ENCODE data around the gene GABRG3.

The GABRG3 gene

DNA sequence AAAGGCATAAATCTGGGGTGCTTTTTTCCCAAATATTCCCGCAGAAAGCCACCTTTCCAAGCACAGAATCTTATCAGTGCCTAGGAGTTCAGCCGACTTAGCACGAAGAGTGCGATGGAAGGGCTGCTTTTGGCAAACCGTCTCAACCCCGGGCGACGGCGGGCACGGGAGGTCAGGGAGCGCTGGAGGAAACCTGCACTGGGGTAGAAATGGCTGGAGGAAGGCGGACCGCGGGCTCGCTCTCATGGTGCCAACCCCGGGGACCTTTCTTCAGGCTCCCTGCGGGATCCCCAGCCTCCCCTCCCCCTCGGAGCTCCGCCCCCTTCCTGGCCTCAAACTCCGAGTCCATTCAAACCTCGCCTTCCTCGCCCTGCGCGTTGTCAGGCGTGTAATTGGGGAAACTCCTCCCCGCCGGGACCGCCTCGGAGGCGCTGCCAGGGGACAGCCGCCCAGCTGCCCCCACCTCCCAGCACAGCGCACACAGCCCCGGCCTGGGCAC, at the start of gene GABRG3:
GABRG3 (plus strand) TSS at position 470 of the 499 bp plus-strand sequence.
- no peak for FAIRE-seq

DNA sequence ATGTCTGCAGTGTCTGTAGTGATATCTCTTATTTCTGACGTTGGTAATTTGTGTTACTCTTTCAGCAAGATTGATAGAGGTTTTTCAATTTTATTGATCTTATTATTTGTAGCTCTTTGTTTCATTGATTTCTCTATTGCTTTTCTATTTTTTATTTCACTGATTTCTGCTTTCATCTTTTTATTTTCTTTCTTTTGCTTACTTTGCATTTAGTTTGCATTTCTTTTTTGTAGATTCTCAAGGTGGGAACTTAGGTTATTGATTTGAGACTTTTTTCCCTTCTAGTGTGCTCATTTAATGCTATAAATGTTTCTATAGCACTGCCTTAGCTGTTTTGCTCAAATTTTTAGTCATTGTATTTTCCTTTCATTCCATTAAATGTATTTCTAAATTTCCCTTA, 49.5 kb upstream of the GABRG3 start:
- no peak for FAIRE-seq

DNA sequence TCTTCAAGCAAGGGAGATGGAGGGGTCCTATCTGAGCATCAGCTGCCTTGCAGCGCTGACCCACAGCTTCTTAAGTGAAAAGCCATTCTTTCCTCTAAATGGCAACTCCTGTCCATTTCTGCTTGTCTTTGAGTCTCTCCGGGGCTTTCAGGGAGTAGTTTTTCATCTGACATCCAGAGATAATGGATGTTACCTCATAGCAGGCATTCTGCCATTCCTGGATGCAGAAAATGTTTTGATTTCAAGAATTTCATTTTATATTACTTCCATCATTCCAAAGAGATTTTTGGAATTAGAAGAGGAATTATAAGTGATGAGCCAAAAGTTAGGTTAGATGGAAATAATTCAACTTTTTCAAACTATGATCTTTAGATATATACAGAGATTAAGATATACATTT, 44.9 kb upstream of the GABRG3 start:
- no peak for FAIRE-seq

DNA sequence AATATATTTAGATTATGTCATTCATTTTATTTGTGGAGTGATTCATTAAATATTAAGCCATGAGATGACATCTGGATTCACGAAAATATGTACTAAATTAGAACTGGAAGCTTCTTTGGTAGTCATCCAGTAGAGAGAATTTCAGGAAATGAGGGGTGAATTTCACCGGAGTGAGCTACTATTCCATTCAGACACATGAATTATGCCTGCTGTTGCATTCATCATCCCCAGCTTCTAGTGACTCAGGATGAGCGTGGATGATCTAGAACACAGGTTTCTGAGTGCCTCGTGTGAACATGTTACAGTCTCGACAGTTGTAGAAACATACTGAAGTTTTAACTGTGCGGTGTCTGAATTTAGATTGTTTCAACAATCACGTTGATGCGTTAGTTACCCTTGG, 42.9 kb upstream of the GABRG3 start:
- FAIRE-seq: no peak

DNA sequence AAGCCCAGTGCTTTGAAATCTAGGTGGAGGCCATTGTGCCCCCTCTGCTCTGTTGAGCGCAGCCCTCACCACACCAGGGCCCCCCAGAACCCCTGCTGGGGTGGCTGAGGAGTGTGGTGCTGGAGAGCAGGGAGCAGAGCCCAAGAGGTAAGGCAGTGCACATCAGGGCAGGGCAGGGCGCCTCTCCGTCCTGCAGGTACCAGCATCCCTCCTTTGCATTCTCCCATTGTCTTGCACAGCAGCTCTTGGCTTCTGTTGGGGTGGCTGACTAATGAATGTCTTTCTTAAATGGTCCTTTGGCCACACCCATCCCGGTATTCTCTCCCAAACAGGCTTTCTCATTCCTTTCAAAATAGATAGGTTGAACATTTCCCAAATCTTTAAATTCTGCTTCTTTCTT, 41.4 kb upstream of the GABRG3 start:
- no peak for FAIRE-seq

DNA sequence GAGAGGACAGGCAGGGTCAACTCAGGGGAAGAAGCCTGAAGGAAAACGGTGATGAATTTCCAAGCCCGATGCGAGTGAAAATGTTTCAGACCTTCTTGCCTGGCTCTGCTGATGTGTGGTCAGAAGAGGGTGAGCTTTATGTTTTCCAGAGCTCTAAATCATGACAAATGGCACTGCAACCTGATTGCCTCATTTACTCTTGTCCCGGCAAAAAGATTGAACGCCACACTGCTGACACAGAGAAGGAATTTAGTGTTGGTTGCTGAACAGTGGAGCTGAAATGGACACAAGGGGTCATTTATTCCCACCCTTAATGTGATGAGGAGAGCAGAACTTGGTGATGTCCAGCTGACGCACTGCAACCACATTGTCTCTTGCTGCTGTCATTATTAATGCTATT, 36.1 kb upstream of the GABRG3 start:
- no peak for FAIRE-seq

DNA sequence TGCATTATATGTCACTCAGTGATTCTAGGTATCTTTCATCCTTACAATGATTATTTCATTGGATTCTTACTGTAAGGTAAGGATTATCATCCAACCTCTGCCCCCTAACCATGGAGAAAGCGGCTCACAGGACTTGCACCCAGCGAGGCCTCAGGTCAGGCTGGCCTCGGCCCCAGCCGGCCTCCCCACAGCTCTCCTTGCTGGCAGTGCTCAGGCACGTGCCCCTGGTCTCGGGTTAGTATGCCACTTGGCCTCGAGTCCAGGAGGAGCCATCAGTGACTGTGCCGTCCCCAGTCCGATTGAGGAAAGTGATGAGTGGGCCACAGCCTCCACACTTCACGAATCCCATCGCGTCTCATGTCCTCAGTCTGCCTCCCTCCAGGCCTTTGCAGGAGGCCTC, 35.7 kb upstream of the GABRG3 start:
- no peak for FAIRE-seq

DNA sequence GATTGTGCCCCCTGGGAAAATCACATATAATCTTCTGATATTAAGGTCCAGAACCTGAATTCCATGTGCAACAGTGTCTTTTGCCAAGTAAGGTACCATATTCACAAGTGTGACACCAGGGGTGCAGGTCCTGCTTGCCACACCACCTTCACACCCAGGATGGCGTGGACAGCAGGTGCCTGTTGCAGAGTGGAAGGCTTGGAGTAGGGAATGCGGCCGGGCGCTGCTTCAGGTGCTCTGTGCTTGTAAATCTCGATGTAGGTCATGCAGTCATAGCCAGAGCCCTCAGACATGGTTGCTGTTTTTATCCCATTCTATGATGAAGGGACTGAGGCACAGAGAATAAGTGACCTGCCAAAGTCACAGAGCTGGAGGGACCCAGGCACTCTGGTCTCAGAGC, 34.5 kb upstream of the GABRG3 start:
- FAIRE-seq: no peak

DNA sequence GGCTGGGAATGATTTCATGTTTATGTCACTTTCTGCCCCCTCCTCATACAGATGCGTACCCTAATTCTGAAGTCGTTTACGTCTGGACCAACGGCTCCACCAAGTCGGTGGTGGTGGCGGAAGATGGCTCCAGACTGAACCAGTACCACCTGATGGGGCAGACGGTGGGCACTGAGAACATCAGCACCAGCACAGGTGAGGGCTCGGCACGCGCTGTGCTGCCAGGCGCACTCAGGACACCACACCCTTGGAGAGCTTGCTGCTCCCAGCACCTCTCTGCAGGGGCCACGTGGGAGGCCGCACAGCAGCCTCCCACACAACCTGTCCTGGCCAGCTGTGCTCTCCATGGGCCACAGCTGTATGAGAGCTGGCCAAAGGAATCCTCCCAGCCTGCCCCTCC, 33.8 kb upstream of the GABRG3 start:
- no peak for FAIRE-seq

DNA sequence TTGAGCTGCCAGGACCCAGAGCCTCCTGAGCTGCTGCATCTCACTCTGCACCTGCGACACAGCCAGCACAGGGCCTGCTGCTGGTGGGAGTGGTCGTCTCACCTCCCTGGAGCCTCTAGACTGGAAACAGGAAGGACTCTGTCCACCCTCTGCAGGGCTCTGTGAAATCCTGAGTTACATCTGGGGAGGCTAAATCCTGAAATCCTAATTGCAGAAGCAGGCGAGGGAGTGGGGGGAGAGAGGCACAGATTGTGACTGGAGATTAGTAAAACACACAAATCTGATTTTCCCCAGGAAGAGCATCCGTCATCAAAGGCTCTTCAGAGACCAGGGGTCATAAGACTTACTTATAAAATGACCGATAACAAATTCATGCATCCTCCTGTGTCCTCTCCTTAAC, 31.6 kb upstream of the GABRG3 start:
- no peak for FAIRE-seq

DNA sequence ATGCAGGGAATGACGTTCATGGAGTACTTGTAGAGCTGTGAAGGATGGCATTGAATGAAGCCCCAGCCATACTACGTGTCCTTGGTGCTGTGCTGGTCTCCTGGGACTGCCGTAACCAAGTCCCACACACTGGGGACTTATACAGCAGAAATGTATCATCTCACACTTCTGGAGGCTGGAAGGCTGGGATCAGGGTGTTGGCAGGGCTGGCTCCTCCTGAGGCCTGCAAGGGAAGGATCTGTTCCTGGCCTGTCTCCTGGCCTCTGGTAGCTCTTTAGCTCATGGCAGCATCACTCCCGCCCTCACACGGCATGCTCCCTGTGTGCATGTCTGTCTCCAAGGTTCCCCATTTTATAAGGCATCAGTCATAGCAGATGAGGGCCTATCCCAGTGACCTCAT, 29.5 kb upstream of the GABRG3 start:
- FAIRE-seq: no peak

DNA sequence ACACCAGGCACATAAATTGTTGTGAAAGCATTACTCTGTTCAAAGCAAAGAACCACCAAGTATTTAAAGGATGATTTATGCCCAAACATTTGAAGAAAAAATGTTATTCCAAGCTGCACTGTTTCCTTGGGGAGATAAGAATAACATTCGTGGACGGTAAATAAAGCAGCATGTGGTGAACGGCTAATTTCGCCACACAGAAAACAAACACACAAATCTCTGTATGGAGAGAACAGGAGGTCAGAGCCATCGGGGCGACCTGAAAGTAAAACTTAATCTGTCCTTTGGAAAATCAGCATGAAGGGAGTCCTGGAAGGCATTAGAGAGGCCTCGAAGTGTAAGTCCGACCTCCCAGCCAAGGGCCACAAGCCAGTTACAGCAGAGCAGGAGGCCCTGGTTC, 27.1 kb upstream of the GABRG3 start:
- FAIRE-seq: no peak

DNA sequence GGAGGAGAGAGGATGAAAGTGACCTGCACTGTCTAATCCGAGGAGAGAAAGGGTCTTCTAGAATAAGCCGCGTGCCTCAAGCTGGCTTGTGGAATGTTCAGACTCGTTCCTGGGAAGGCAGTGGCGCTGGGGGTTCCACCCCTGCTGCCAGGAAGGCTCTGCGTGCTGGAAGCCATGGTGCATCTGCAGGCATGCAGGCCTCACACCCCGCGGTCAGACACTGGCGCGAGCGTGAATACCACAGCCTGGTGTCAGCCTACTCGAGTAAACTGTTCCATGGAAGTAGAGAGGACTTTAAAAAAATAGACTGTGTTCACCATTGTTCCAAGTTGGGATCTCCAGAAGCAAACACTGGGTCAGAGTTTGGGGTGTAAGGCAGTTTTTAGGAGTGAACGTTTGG, 25.9 kb upstream of the GABRG3 start:
- FAIRE-seq: no peak

DNA sequence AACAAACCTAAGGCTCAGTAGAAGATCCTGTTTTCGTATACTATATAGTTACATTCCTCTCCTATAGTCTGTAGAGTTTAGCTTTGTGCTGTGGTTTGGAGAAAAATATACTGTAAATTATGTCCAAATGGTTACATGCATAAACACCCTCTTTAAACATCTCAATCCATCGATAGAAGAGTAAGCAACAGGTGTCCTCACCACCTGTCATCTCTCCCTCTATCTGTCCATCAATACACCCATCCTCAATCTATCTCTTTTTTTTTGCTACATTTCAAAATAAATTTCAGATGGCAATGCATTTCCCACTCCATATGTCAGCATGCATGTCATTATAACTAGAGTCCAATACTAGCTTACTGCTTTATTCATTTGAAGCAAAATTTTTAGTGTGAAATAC, 21.0 kb upstream of the GABRG3 start:
- FAIRE-seq: no peak

DNA sequence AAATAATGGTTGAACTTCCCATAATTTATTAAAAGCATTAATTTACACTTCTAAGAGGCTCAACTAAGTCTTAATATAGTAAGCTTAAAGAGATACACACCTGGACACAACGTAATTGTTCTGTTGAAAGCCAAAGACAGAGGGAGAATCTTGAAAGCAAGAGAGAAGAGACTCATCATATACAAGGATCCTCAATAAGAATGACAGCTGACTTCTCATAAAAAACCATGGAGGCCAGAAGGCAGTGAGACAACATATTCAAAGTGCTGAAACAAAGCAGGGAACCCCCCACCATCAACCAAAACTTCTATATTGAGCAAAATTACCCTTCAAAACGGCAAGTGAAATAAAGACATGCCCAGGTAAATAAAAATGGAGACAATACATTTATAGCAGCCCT, 16.6 kb upstream of the GABRG3 start:
- no peak for FAIRE-seq

DNA sequence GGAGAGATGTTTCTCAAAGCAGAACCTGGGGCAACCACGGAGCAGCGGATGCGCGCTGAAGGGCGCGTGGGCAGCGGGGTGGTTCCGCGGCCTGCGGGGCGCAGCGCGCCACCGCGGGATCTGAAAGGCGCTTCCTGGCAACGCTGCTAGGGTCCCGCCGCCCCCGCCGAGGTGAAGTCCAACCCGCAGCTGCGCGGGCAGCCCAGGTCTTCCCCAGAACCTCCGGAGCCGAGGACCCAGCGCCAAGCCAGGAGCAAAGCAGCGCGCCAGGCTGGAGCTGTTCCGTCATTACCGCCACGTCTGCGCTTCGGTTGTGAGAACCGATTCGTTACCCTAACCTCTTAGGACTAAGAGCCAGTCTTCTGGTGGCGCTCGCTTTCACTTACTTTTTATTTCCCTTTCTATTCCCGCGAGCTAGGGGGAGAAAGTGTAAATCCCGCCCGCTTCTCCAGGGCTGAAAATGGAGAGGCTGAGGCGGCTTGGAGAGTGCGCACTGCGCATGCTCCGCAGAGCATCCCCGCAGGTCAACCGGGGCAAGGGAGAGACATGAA, 3.2 kb upstream of the GABRG3 start:
- no peak for FAIRE-seq

DNA sequence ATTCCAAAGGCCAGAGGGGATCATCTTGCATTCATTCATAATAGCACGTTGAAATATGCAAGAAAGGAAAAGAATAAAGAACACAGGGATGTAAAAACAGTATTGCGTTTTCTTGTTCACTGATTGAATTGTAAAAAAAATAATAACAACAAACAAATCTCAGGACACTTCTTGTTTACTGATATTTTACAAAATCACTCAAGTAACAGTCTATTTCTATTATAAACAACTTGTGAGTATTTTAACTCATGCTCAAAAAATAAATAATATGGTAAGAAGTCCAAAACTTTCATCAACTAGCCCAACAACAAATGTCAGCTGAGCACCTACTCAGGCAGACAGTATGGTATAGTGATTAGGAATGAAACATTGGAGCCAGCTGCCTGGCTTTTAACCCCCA, 2.2 kb upstream of the GABRG3 start:
- FAIRE-seq: no peak

DNA sequence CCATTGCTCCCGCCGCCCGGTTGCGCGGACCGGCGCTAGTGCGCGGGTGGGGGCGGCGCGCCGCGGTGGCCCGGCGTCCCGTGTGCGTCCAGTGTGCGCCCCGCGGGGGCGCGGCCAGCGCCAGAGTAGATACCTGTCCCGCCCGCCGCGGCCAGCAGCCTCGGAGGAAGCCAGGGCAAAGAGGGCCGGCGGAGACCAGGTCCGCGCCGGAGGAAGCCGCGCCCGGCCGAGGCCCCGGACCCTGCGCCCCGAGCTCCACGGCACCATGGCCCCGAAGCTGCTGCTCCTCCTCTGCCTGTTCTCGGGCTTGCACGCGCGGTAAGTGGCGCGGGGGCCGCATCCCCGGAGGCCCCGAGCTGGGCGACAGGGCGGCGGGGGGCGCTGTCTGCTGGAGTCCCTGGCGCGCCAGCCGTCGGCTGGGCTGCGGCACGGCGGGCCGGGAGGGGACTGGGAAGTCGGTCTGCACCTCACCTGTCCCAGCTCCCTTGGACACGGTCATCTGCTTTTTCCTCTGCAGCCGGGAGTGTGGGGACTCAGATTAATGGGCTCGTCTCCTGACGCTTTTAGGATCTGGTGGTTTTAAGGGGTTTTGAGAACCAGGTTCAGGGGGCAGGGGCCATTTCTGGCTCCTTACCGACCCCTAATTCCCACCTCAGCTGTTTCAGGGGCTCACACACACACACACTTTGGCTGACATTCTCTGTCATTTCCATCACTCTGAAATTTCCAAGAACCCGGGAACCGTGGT, 464 bp downstream of the GABRG3 start:
- no peak for FAIRE-seq

DNA sequence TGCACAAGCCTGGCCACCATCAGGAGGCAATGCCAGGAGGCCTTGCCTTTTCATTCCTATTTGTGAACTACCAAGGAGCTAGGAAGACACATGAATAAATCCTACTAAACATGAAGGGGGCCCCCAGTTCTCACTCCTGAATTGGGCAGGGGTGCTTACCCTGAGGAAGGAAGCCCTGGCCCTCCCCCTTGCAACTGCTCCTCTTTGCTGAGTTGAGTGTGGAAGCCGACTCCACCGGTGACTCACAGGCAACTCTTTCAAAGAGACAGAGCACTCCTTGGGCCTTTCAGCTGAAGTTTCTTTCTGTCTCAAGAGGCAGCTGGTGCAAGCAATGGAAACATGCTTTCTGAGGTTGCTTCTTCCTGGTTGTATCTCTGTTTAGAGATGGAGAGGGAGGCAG, 1.7 kb downstream of the GABRG3 start:
- no peak for FAIRE-seq

DNA sequence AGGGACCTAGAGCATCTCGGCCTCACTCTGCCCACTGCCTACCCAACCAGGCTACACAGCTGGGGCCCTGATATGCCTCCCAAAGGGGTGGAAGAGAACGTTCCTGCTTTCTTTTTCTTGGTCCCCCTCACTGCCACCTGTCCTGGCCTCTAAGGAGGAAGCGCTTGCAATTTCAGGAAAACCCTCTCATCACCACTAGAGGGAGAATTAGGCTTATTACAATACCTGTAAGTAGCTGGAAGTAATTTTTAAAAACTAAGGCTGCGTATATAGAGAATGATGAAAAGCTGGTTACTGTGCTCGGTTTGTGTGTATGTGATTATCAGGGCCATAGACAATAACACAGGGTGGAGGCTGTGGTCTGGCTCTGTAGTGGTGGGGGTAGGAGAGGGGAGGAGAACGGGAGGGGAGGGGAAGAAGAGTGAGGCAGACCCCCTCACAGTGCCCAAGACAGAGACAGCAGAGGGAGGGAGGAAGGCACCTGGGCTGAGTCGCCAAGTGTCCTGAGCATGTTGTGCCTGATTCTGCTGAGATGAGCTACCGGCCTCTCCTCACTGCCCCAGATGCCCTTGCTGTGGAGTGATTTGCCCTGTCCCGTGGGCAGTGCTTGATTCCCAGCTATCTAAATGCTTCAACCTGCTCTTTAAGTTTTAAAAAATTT, 3.3 kb downstream of the GABRG3 start:
- FAIRE-seq: no peak

DNA sequence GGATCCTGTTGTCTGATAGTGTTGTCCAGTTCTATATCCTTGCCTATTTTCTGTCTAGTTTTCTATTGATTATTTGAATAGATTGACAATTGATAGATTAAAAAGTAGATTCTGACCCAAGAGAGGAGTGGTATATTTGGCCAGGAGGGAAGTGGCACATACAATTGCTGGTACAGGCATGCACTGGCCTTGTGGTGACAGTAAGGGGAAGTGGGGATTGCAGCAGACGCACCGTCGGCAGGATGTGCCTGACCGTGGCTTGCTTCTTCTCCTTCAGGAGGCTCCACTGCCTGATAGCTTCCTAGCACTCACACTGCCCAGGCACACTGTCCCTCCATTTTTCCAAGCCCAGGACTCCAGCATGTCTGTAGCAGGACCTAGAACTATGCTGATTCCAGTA, 10.5 kb downstream of the GABRG3 start:
- FAIRE-seq: no peak

DNA sequence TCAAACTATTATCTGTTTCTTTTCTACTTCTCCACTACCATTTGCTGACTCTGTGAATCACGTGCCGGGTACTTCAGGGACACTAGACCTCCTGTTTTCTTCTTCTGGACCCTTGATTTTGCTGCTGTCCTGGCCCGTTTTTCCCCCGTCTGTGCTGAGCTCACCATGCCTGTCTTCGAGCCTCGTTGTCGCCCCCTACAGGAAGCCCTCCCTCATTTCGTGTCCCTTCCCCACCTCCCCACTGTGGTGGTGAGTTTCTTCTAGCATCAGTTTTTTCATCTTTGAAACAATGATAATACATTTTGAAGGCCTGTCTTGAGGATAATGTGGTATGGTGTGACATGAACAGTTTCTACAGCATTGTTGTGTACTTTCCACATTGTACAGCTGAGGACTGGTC, 12.8 kb downstream of the GABRG3 start:
- no peak for FAIRE-seq

DNA sequence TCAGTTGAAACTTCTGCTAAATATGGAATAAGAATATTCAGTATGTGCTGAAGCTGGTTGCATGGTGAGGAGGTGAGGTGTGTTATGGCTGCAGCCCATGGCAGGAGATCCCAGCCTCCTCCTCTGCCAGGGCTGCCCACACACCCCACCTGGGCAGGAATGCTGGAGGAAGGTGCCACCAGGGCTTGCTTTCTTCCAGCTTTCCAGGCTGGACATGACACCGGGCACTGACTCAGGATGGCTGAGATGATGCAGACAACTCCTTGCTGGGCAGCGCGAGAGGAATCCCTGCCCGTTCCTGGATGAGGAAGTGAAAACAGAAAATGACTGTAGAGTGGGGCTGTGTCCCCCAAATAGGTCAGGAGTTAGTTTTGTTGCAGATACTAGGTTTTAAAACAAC, 14.1 kb downstream of the GABRG3 start:
- FAIRE-seq: no peak

DNA sequence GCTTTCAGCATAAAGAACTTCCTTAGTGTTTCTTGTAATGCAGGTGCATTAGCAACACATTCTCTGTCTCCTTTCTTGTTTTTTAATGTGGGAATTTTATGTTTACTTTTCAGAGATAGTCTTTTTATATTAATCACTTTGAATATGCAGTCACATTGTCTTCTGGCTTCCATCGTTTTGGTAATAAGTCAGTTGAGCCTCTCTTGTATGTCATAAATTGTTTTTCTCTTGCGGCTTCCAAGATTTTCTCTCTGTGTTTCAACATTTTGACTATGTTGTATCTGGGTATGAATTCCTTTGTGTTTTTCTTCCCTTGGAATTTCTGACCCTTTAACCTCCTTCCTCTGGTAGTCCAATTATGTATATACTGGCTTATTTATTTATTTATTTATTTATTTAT, 25.3 kb downstream of the GABRG3 start:
- no peak for FAIRE-seq

All from colon (tissue), 2 donors.